Mesenchymal stem cell (in vitro differentiated cells and primary cell): Measurements from ENCODE around the gene PPFIA4.

Experiments used
- DNase-seq: peaks from one replicate; pipeline ENCODE4 v3.0.0-alpha.2; 2013
- H2AFZ ChIP-seq: one replicate; pipeline ENCODE4 v1.6.1; 2013; ENCODE audit warnings: low read depth, mild to moderate bottlenecking, control low read depth, inconsistent platforms, low read length, moderate library complexity
- H2AK5ac ChIP-seq: 2 replicates; pipeline ENCODE4 v1.6.1; 2013; ENCODE audit warnings: low read length, moderate library complexity, mild to moderate bottlenecking, inconsistent platforms; ENCODE audit not compliant: severe bottlenecking
- H2BK120ac ChIP-seq: one replicate; pipeline ENCODE4 v1.6.1; 2013; ENCODE audit warnings: low read depth, mild to moderate bottlenecking, inconsistent platforms, low read length, moderate library complexity
- H2BK12ac ChIP-seq, 2 experiments: one replicate each; pipeline ENCODE4 v1.6.1; 2013; ENCODE audit warnings: inconsistent platforms in 2 of 2, low read length in 2 of 2, mild to moderate bottlenecking in 2 of 2, moderate library complexity in 2 of 2, control low read depth in 1 of 2
- H2BK15ac ChIP-seq: one replicate; pipeline ENCODE4 v1.6.1; 2013; ENCODE audit warnings: mild to moderate bottlenecking, low read depth, inconsistent platforms; ENCODE audit not compliant: poor library complexity, severe bottlenecking
- H2BK5ac ChIP-seq: 2 replicates; pipeline ENCODE4 v1.6.1; 2013; ENCODE audit warnings: low read depth, mild to moderate bottlenecking, low read length, control low read depth, inconsistent platforms; ENCODE audit not compliant: poor library complexity, severe bottlenecking
- H3K14ac ChIP-seq, 2 experiments: one replicate each; pipeline ENCODE4 v1.6.1; 2013; ENCODE audit warnings: inconsistent platforms in 2 of 2, low read length in 2 of 2, control low read depth in 1 of 2, mild to moderate bottlenecking in 1 of 2, moderate library complexity in 1 of 2
- H3K18ac ChIP-seq, 2 experiments: one replicate each; pipeline ENCODE4 v1.6.1; 2013; ENCODE audit warnings: inconsistent platforms in 2 of 2, low read length in 2 of 2, control low read depth in 1 of 2, low read depth in 1 of 2, mild to moderate bottlenecking in 1 of 2
- H3K23ac ChIP-seq, 2 experiments: one replicate each; pipeline ENCODE4 v1.6.1; 2013; ENCODE audit warnings: inconsistent platforms in 2 of 2, low read length in 2 of 2, mild to moderate bottlenecking in 2 of 2, moderate library complexity in 2 of 2, control low read depth in 1 of 2
- H3K27ac ChIP-seq: 2 replicates; pipeline ENCODE4 v1.5.1; 2013; ENCODE audit warnings: mild to moderate bottlenecking, moderate library complexity, low read length, control low read depth, inconsistent platforms; ENCODE audit not compliant: poor library complexity, severe bottlenecking
- H3K27me3 ChIP-seq, 2 experiments: 2 replicates each; pipeline versions ENCODE4 v1.6.1 to v1.7.0; 2013; ENCODE audit warnings: low read length in 2 of 2, mild to moderate bottlenecking in 2 of 2, moderate library complexity in 2 of 2, control low read depth in 1 of 2, inconsistent platforms in 1 of 2; ENCODE audit not compliant: control insufficient read depth in 1 of 2, insufficient read depth in 1 of 2
- H3K36me3 ChIP-seq, 2 experiments: 2 replicates each; pipeline versions ENCODE4 v1.6.1 to v1.7.0; 2013; ENCODE audit warnings: low read length in 2 of 2, control low read depth in 1 of 2, inconsistent platforms in 1 of 2, low read depth in 1 of 2, mild to moderate bottlenecking in 1 of 2; ENCODE audit not compliant: insufficient read depth in 2 of 2, control insufficient read depth in 1 of 2
- H3K4ac ChIP-seq, 2 experiments: one replicate each; pipeline ENCODE4 v1.6.1; 2013; ENCODE audit warnings: inconsistent platforms in 2 of 2, low read length in 2 of 2, mild to moderate bottlenecking in 2 of 2, moderate library complexity in 2 of 2, control low read depth in 1 of 2, low read depth in 1 of 2
- H3K4me1 ChIP-seq: 2 replicates; pipeline ENCODE4 v1.6.1; 2013; ENCODE audit warnings: low read depth, low read length, control low read depth; ENCODE audit not compliant: control insufficient read depth, insufficient read depth
- H3K4me2 ChIP-seq: 2 replicates; pipeline ENCODE4 v1.6.1; 2013; ENCODE audit warnings: low read length, mild to moderate bottlenecking, inconsistent platforms; ENCODE audit not compliant: poor library complexity, severe bottlenecking
- H3K4me3 ChIP-seq, 2 experiments: 2 replicates each; pipeline versions ENCODE4 v1.5.1 to v1.7.0; 2013; ENCODE audit warnings: low read length in 2 of 2, mild to moderate bottlenecking in 2 of 2, control low read depth in 1 of 2, low read depth in 1 of 2; ENCODE audit not compliant: insufficient read depth in 1 of 2
- H3K79me1 ChIP-seq: replicated peaks from 2 replicates; pipeline ENCODE4 v1.6.1; 2013; ENCODE audit warnings: mild to moderate bottlenecking, control low read depth, low read length, inconsistent platforms; ENCODE audit not compliant: poor library complexity, severe bottlenecking
- H3K9ac ChIP-seq: 2 replicates; pipeline ENCODE4 v1.7.0; 2013; ENCODE audit warnings: mild to moderate bottlenecking, low read length, moderate library complexity
- H3K9me3 ChIP-seq: 2 replicates; pipeline ENCODE4 v1.7.0; 2013; ENCODE audit warnings: mild to moderate bottlenecking, low read length; ENCODE audit not compliant: control insufficient read depth
- H4K8ac ChIP-seq: one replicate; pipeline ENCODE4 v1.6.1; 2013; ENCODE audit warnings: inconsistent platforms, mild to moderate bottlenecking, low read length, moderate library complexity
- H4K91ac ChIP-seq: one replicate; pipeline ENCODE4 v1.6.1; 2013; ENCODE audit warnings: mild to moderate bottlenecking, low read length, inconsistent platforms
- WGBS: methylation state at CpG from one replicate; pipeline ENCODE4 v1.1.7; 2013; ENCODE audit warnings: mixed read lengths; 5-methylcytosine and 5-hydroxymethylcytosine counted together

The PPFIA4 gene

GRCh38 chr1:203036537-203036936 is 10.2 kb downstream of the PPFIA4 start:
- Histone ChIP-seq H3K18ac (no peak overlapping the region), H3K27me3 (peaks cover 0 to 48% of the 10 kb centered on the region in 2 experiments), H2BK120ac (no peak overlapping the region), H3K79me1 (no peaks in the 10 kb centered on the region), H3K4ac (no peak overlapping the region), H2BK5ac (no peak overlapping the region), H2AK5ac (no peak overlapping the region), H3K4me3 (no peak overlapping the region), H4K91ac (no peak overlapping the region), H3K4me2 (no peak overlapping the region), H2BK12ac (no peak overlapping the region), H3K27ac (no peak overlapping the region), H2AFZ (no peak overlapping the region), H3K9ac (no peak overlapping the region), H3K4me1 (peaks cover 19% of the 10 kb centered on the region), H3K23ac (no peak overlapping the region), H3K14ac (no peak overlapping the region), H3K36me3 (peaks cover 0 to 10% of the 10 kb centered on the region in 2 experiments), H4K8ac (no peak overlapping the region), H2BK15ac (no peak overlapping the region), H3K9me3 (no peaks in the 10 kb centered on the region)
- no peak for DNase-seq
- WGBS: 43% methylated on average over 2 of the region's 2 CpGs

- H3K23ac ChIP-seq: no peak overlapping the region
- peaks cover 19% of the 10 kb centered on the region for H3K4me1 ChIP-seq
- no peak overlapping the region for H4K91ac ChIP-seq
- H3K4me2 ChIP-seq: no peak overlapping the region
- H2BK15ac ChIP-seq: no peak overlapping the region
- no peaks in the 10 kb centered on the region for H3K79me1 ChIP-seq
- H3K4ac ChIP-seq: peak overlapping the region in 1 of 2 experiments; percentile 3
- H3K4me3 ChIP-seq: no peak overlapping the region
- no peak overlapping the region for H3K18ac ChIP-seq
- no peak overlapping the region for H2AFZ ChIP-seq
- peak overlapping the region; percentile 53 for H2AK5ac ChIP-seq
- H3K14ac ChIP-seq: no peak overlapping the region
- peaks cover 0 to 56% of the 10 kb centered on the region in 2 experiments for H3K27me3 ChIP-seq
- H3K9ac ChIP-seq: peak overlapping the region; percentile 27
- no peak overlapping the region for H2BK120ac ChIP-seq
- no peaks in the 10 kb centered on the region for H3K9me3 ChIP-seq
- no peak overlapping the region for H3K27ac ChIP-seq
- H4K8ac ChIP-seq: no peak overlapping the region
- peak overlapping the region in 1 of 2 experiments; percentile 15 for H2BK12ac ChIP-seq
- 70% methylated on average over 10 of the region's 10 CpGs for WGBS
- H2BK5ac ChIP-seq: no peak overlapping the region
- peaks cover 0 to 10% of the 10 kb centered on the region in 2 experiments for H3K36me3 ChIP-seq
- DNase-seq: no peak
Observed at GRCh38 chr1:203037509-203038190, 11.4 kb downstream of the PPFIA4 start.

GRCh38 chr1:203038217-203038741 is 12.0 kb downstream of the PPFIA4 start:
- Histone ChIP-seq H3K27ac (no peak overlapping the region), H3K23ac (no peak overlapping the region), H3K18ac (no peak overlapping the region), H2BK120ac (no peak overlapping the region), H3K36me3 (peaks cover 0 to 14% of the 10 kb centered on the region in 2 experiments), H3K9ac (peak overlapping the region; percentile 42), H2AK5ac (no peak overlapping the region), H3K4me1 (peaks cover 19% of the 10 kb centered on the region), H3K27me3 (peaks cover 0 to 60% of the 10 kb centered on the region in 2 experiments), H3K79me1 (no peaks in the 10 kb centered on the region), H4K91ac (no peak overlapping the region), H3K4me3 (no peak overlapping the region), H2BK5ac (no peak overlapping the region), H3K4ac (no peak overlapping the region), H2BK15ac (no peak overlapping the region), H2BK12ac (no peak overlapping the region), H3K9me3 (no peaks in the 10 kb centered on the region), H2AFZ (no peak overlapping the region), H3K14ac (no peak overlapping the region), H3K4me2 (no peak overlapping the region), H4K8ac (no peak overlapping the region)
- peak; percentile 32 for DNase-seq
- WGBS: 75% methylated on average over 8 of the region's 9 CpGs

- Histone ChIP-seq H3K4me2 (no peak overlapping the region), H2BK120ac (no peak overlapping the region), H3K4me1 (peaks cover 19% of the 10 kb centered on the region), H3K14ac (no peak overlapping the region), H3K23ac (no peak overlapping the region), H4K8ac (no peak overlapping the region), H3K9me3 (no peaks in the 10 kb centered on the region), H2BK15ac (no peak overlapping the region), H3K4ac (no peak overlapping the region), H2BK5ac (no peak overlapping the region), H3K27me3 (peaks cover 0 to 62% of the 10 kb centered on the region in 2 experiments), H3K36me3 (peaks cover 0 to 21% of the 10 kb centered on the region in 2 experiments), H4K91ac (no peak overlapping the region), H3K9ac (peak overlapping the region; percentile 42), H2BK12ac (no peak overlapping the region), H3K79me1 (no peaks in the 10 kb centered on the region), H3K4me3 (no peak overlapping the region), H3K18ac (no peak overlapping the region), H2AK5ac (no peak overlapping the region), H2AFZ (no peak overlapping the region), H3K27ac (no peak overlapping the region)
- peak; percentile 73 for DNase-seq
- 60% methylated on average over 18 of the region's 22 CpGs for WGBS
Observed at GRCh38 chr1:203038891-203039608, 12.8 kb downstream of the PPFIA4 start.
